HG02642 (cell line): Measurements from ENCODE around the gene MPHOSPH6.
"Not testable (repeated sequence)": the region's sequence is repeated elsewhere in the genome, so short reads cannot be mapped to it uniquely, and the experiment has no call there.

ENCODE experiments used
- ATAC-seq: cut with Tn5 transposase; IDR thresholded peaks from one replicate; pipeline ENCODE4 v1.9.1; 2021; ENCODE audit warnings: mild to moderate bottlenecking; ENCODE audit not compliant: unreplicated experiment, poor library complexity

The MPHOSPH6 gene

GRCh38 chr16:82169861-82170845 lies at the start of gene MPHOSPH6:
Gene MPHOSPH6, minus strand, starts transcription at chr16:82170224. Its CDS starts 49 bp downstream, at chr16:82170175.
- ATAC-seq, result peak; percentile 97

GRCh38 chr16:82219298-82219697 lies 49.3 kb upstream of the MPHOSPH6 start:
- no peak for ATAC-seq

- ATAC-seq, result not testable (repeated sequence)
These were observed 39.3 kb upstream of the MPHOSPH6 start for GRCh38 chr16:82209314-82209713.

- no peak for ATAC-seq
These were observed 33.2 kb upstream of the MPHOSPH6 start for GRCh38 chr16:82203198-82203597.

- no peak for ATAC-seq
These were observed 31.9 kb upstream of the MPHOSPH6 start for GRCh38 chr16:82201926-82202325.

GRCh38 chr16:82201351-82201750 lies 31.3 kb upstream of the MPHOSPH6 start:
- ATAC-seq, result no peak

GRCh38 chr16:82199209-82199608 lies 29.2 kb upstream of the MPHOSPH6 start:
- no peak for ATAC-seq

GRCh38 chr16:82197540-82198240 lies 27.7 kb upstream of the MPHOSPH6 start:
- ATAC-seq, result no peak

- no peak for ATAC-seq
These were observed 26.0 kb upstream of the MPHOSPH6 start for GRCh38 chr16:82195917-82196494.

GRCh38 chr16:82194086-82194485 lies 24.1 kb upstream of the MPHOSPH6 start:
- no peak for ATAC-seq

- no peak for ATAC-seq
These were observed 22.6 kb upstream of the MPHOSPH6 start for GRCh38 chr16:82192665-82193064.

- ATAC-seq, result no peak
These were observed 20.4 kb upstream of the MPHOSPH6 start for GRCh38 chr16:82190386-82190785.

- ATAC-seq, result no peak
These were observed 17.8 kb upstream of the MPHOSPH6 start for GRCh38 chr16:82187829-82188228.

- no peak for ATAC-seq
These were observed 15.0 kb upstream of the MPHOSPH6 start for GRCh38 chr16:82185012-82185411.

- ATAC-seq, result no peak
These were observed 14.2 kb upstream of the MPHOSPH6 start for GRCh38 chr16:82184213-82184612.

GRCh38 chr16:82183004-82183397 lies 13.0 kb upstream of the MPHOSPH6 start:
- ATAC-seq, result no peak

GRCh38 chr16:82182266-82183003 lies 12.4 kb upstream of the MPHOSPH6 start:
- no peak for ATAC-seq

GRCh38 chr16:82181461-82182185 lies 11.6 kb upstream of the MPHOSPH6 start:
- no peak for ATAC-seq

- no peak for ATAC-seq
These were observed 8.3 kb upstream of the MPHOSPH6 start for GRCh38 chr16:82178352-82178751.

- ATAC-seq, result no peak
These were observed 7.5 kb upstream of the MPHOSPH6 start for GRCh38 chr16:82177555-82177954.
